K562 (cell line): ENCODE results near the gene FTO. TPM values are rescaled to one million over a fixed set of nuclear protein-coding genes. Genes with fewer than 3 reads are reported as not detected.

Experiments
- ATAC-seq: fragments of 200-7000 bp; cut with Tn5 transposase; 3 replicates; pipeline ENCODE4 v1.9.1; 2020; ENCODE audit warnings: moderate library complexity
- BruUV-seq: library from RNA; stranded (reverse); fragments of 400-500 nt; replicated peaks from 2 replicates; lab custom pipeline; 2021; lab: Mats Ljungman, UMichigan
- CTCF ChIA-PET: fragments of 300-600 bp; formaldehyde crosslinking; extraction: SDS; loops from one replicate; lab custom pipeline; 2021; ENCODE audit warnings: low intra/inter-chr PET ratio; lab: Yijun Ruan, JAX
- POLR2A ChIA-PET: fragments of 300-600, 350-650 bp; sonication (Branson Sonifier 250); formaldehyde crosslinking; extraction: SDS; loops from one replicate; lab custom pipeline; 2021; ENCODE audit warnings: antibody characterized with exemption, inconsistent platforms; lab: Yijun Ruan, JAX
- DNase-seq, 4 experiments: peaks; one replicate each; pipeline versions ENCODE4 v3.0.0 to v3.0.0-alpha.2; 2011 to 2018; ENCODE audit warnings: low spot score in 3 of 4, mixed read lengths in 3 of 4; ENCODE audit errors: extremely low read depth in 1 of 4
- FAIRE-seq: peaks from 2 replicates; lab custom pipeline; 2011; peaks lifted over from hg19 to GRCh38; lab: Jason Lieb, UNC
- H2AFZ ChIP-seq: 2 replicates; pipeline ENCODE4 v1.6.0; 2011; ENCODE audit warnings: low read depth, low read length, control low read depth, inconsistent platforms
- H3K27ac ChIP-seq: fragments of 200-600 bp; 3 replicates; pipeline ENCODE4 v1.8.0; 2011; ENCODE audit warnings: low read depth, mild to moderate bottlenecking, control low read depth, inconsistent platforms, low read length, moderate library complexity, mixed read lengths; ENCODE audit errors: extremely low read depth
- H3K27me3 ChIP-seq, 2 experiments: fragments of 300-600 bp in 1 of 2; 2 replicates in 1 of 2; 3 replicates in 1 of 2; pipeline versions ENCODE4 v1.6.0 to v1.8.0; 2011; ENCODE audit warnings: inconsistent platforms in 2 of 2, low read length in 2 of 2, mild to moderate bottlenecking in 1 of 2, mixed read lengths in 1 of 2, moderate library complexity in 1 of 2; ENCODE audit not compliant: control insufficient read depth in 2 of 2, insufficient read depth in 2 of 2
- H3K36me3 ChIP-seq: fragments of 300-600 bp; 3 replicates; pipeline ENCODE4 v1.8.0; 2011; ENCODE audit warnings: mild to moderate bottlenecking, low read length, inconsistent platforms; ENCODE audit not compliant: control insufficient read depth, insufficient read depth
- H3K4me1 ChIP-seq, 2 experiments: fragments of 200-600 bp in 1 of 2; replicated peaks in 1 of 2; 2 replicates in 1 of 2; 3 replicates in 1 of 2; pipeline versions ENCODE4 v1.5.1 to v1.8.0; 2011; ENCODE audit warnings: inconsistent platforms in 2 of 2, low read length in 2 of 2, mild to moderate bottlenecking in 1 of 2, mixed read lengths in 1 of 2, moderate library complexity in 1 of 2; ENCODE audit not compliant: control insufficient read depth in 2 of 2, insufficient read depth in 2 of 2
- H3K4me2 ChIP-seq: 2 replicates; pipeline ENCODE4 v1.6.1; 2011; ENCODE audit warnings: low read length, control low read depth, inconsistent platforms, mixed read lengths; ENCODE audit not compliant: insufficient read depth
- H3K4me3 ChIP-seq: fragments of 200-600 bp; sonication (generic), shearing (Covaris generic); 2 replicates; pipeline ENCODE4 v1.5.1; 2016; ENCODE audit warnings: control low read depth, inconsistent platforms
- H3K79me2 ChIP-seq: fragments of 200-600 bp; 3 replicates; pipeline ENCODE4 v1.8.0; 2011; ENCODE audit warnings: low read length, inconsistent platforms; ENCODE audit not compliant: control insufficient read depth, insufficient read depth
- H3K9ac ChIP-seq, 2 experiments: 2 replicates each; pipeline versions ENCODE4 v1.6.0 to v1.6.1; 2011; ENCODE audit warnings: low read depth in 2 of 2, low read length in 2 of 2, control low read depth in 1 of 2, inconsistent platforms in 1 of 2, mild to moderate bottlenecking in 1 of 2, mixed read lengths in 1 of 2; ENCODE audit not compliant: insufficient read depth in 1 of 2
- H3K9me1 ChIP-seq: one replicate; pipeline ENCODE4 v1.6.0; 2011; ENCODE audit warnings: inconsistent platforms, mild to moderate bottlenecking, low read length, moderate library complexity; ENCODE audit not compliant: control insufficient read depth, insufficient read depth
- H3K9me3 ChIP-seq: replicated peaks from 2 replicates; pipeline ENCODE4 v1.5.1; 2011; ENCODE audit warnings: low read depth, low read length, inconsistent platforms; ENCODE audit not compliant: control insufficient read depth, insufficient read depth
- H4K20me1 ChIP-seq: replicated peaks from 2 replicates; pipeline ENCODE4 v1.6.1; 2011; ENCODE audit warnings: low read length, inconsistent platforms, mixed read lengths; ENCODE audit not compliant: control insufficient read depth, insufficient read depth
- CEBPG ChIP-seq, 3 experiments: fragments of 200-800 bp in 1 of 3; sonication (Bioruptor generic) in 1 of 3; sonication (generic) in 1 of 3; formaldehyde crosslinking in 1 of 3; IDR thresholded peaks in 2 of 3; conservative IDR thresholded peaks in 1 of 3; 2 replicates each; pipeline versions ENCODE4 v1.6.1 to v1.8.0; 2016 to 2022; ENCODE audit warnings: missing compliant biosample characterization in 2 of 3, missing genetic modification characterization in 2 of 3, mild to moderate bottlenecking in 1 of 3, missing genetic modification reagents in 1 of 3
- FOXJ2 ChIP-seq: fragments of 200-800 bp; sonication (Bioruptor generic); IDR thresholded peaks from 2 replicates; pipeline ENCODE4 v1.6.1; 2016; ENCODE audit warnings: missing genetic modification characterization, missing compliant biosample characterization
- GTF2B ChIP-seq: IDR thresholded peaks from 2 replicates; pipeline ENCODE4 v1.6.1; 2011; ENCODE audit not compliant: insufficient read length; ENCODE audit errors: extremely low read depth
- HES1 ChIP-seq: fragments of 450-650 bp; IDR thresholded peaks from 2 replicates; pipeline ENCODE4 v1.6.1; 2016; ENCODE audit warnings: low read depth, mild to moderate bottlenecking, moderate library complexity
- HMG20B ChIP-seq: fragments of 250-450 bp; sonication (Bioruptor Pico); IDR thresholded peaks from 2 replicates; pipeline ENCODE4 v1.5.0; 2021; ENCODE audit warnings: mild to moderate bottlenecking
- IFI16 ChIP-seq: fragments of 250-450 bp; sonication (Bioruptor Pico); IDR thresholded peaks from 2 replicates; pipeline ENCODE4 v2.1.2; 2022; ENCODE audit warnings: mild to moderate bottlenecking, inconsistent platforms
- MCM2 ChIP-seq: fragments of 450-650 bp; IDR thresholded peaks from 2 replicates; pipeline ENCODE4 v1.6.1; 2017; ENCODE audit warnings: low read depth, mild to moderate bottlenecking
- MEF2A ChIP-seq: IDR thresholded peaks from 2 replicates; pipeline ENCODE4 v1.6.1; 2011; ENCODE audit warnings: low read depth, mild to moderate bottlenecking, low read length, moderate library complexity; ENCODE audit not compliant: control insufficient read depth
- NFIC ChIP-seq: fragments of 450-650 bp; IDR thresholded peaks from 2 replicates; pipeline ENCODE4 v1.6.1; 2017; ENCODE audit warnings: mild to moderate bottlenecking, inconsistent platforms
- POLR2A ChIP-seq: fragments of 450-650 bp; conservative IDR thresholded peaks from 2 replicates; pipeline ENCODE4 v1.6.1; 2016
- ZFP30 ChIP-seq: fragments of 250-450 bp; sonication (Bioruptor Pico); IDR thresholded peaks from 2 replicates; pipeline ENCODE4 v1.8.0; 2022; ENCODE audit warnings: moderate library complexity, mild to moderate bottlenecking, inconsistent platforms, borderline replicate concordance
- ZKSCAN3 ChIP-seq: fragments of 250-450 bp; sonication (Bioruptor Pico); IDR thresholded peaks from 2 replicates; pipeline ENCODE4 v1.4.0; 2020
- ZNF445 ChIP-seq: fragments of 250-450 bp; sonication (Bioruptor Pico); IDR thresholded peaks from 2 replicates; pipeline ENCODE4 v1.4.0; 2020; ENCODE audit warnings: low read depth, mild to moderate bottlenecking, moderate library complexity
- ZNF584 ChIP-seq: fragments of 200-800 bp; sonication (Bioruptor generic); IDR thresholded peaks from 2 replicates; pipeline ENCODE4 v1.6.1; 2016; ENCODE audit warnings: low read depth, mild to moderate bottlenecking, missing genetic modification characterization, missing compliant biosample characterization
- ZNF655 ChIP-seq: fragments of 250-450 bp; sonication (Bioruptor Pico); IDR thresholded peaks from 2 replicates; pipeline ENCODE4 v1.5.0; 2021
- ZNF75A ChIP-seq: fragments of 450-650 bp; formaldehyde crosslinking; IDR thresholded peaks from 2 replicates; pipeline ENCODE4 v1.4.0; 2020; ENCODE audit warnings: mild to moderate bottlenecking
- WGBS: fragments of 100-300 bp; shearing (Covaris generic); methylation state at CpG from one replicate; pipeline ENCODE4 v1.1.6; 2016; ENCODE audit warnings: low coverage, mixed read lengths; ENCODE audit not compliant: insufficient coverage; ENCODE audit errors: missing lambda C conversion rate; 5-methylcytosine and 5-hydroxymethylcytosine counted together
- in situ Hi-C: fragments of 300-500 bp; cut with MboI; formaldehyde crosslinking; loops from 4 replicates; pipeline ENCODE4 v1.15.0; 2018; ENCODE audit warnings: inconsistent platforms, mixed read lengths
- intact Hi-C: fragments of 100-400 bp; cut with micrococcal nuclease; formaldehyde crosslinking; loops from 2 replicates; pipeline ENCODE4 v1.14.2; 2022
- polyA plus RNA-seq, 8 experiments: library from polyadenylated mRNA; depleted of rRNA in 4 of 8; stranded (reverse) in 5 of 8; unstranded in 3 of 8; fragments of >200 nt; fragmentation: Nextera tagmentation in 2 of 8; fragmentation: Illumina TruSeq in 1 of 8; extraction: Ambion mirVana in 2 of 8; extraction: Trizol in 1 of 8; gene quantifications; 2 replicates each; pipeline versions ENCODE4 v1.2.1 to v1.2.3, GENCODE V29; 2011 to 2014; ENCODE audit warnings: inconsistent platforms in 1 of 8, missing spikeins in 1 of 8
- total RNA-seq, 7 experiments: library from RNA; depleted of rRNA in 6 of 7; stranded (reverse); fragments of >200 nt in 6 of 7; fragmentation: Illumina TruSeq in 2 of 7; extraction: Trizol in 2 of 7; gene quantifications; 2 replicates each; pipeline versions ENCODE4 v1.2.1 to v1.2.3, GENCODE V29; 2011 to 2021; ENCODE audit warnings: low replicate concordance in 1 of 7
- TF ChIP-seq, protein P1 (sequence below): fragments of 200-400 bp; formaldehyde crosslinking; IDR thresholded peaks from 2 replicates; pipeline ENCODE4 v1.6.1; 2017; ENCODE audit warnings: mild to moderate bottlenecking, low read depth, low read length, moderate library complexity

The FTO gene
- total and polyA plus RNA-seq, 9 of the 15 experiments (the other 6 are each of a cell fraction or from before 2014, with no cell fraction given), result 11.3 to 27.7 (median 25.5) TPM

DNA sequence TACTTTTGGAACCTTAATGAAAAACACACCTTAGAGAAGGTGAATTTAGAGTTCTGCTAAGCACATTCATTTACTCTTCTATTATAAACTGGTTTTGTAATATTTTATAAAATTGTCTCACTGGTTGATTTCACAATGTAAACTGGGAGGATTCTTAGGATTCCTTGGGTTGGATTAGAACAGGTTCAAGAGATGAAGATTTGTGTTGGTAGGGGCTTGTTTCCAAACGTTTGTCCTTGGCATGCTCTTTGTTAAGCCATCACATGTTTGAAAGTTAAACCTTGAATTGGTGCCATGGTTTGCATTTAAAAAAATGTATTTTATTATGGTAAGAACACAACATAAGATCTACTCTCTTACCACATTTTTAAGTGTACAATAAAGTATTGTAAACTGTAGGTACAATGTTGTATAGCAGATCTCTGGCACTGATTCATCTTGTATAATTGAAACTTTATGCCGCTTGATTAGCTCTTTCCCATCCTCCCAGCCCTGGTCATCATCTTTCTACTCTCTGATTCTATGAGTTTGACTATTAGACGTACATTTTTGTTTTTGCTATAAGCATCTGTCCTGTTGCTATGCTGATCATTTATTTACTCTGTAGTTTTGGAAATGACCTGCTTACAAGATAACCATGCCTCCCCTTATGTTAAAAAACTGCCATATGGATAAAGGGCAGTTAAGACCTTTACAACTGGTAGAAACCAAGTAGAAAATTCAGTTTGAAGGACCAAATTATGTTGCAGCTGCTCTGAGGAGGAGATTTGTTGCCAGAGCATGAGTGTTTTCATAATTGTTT is 9.6 kb downstream of the FTO start:
- H4K20me1 ChIP-seq, result no peaks in the 10 kb centered on the region
- H3K9me1 ChIP-seq, result no peaks in the 10 kb centered on the region
- H3K4me3 ChIP-seq, result no peak overlapping the region
- in situ Hi-C loops (no loop called here), intact Hi-C loops (no loop called here)
- no peaks in the 10 kb centered on the region for H3K9me3 ChIP-seq
- ChIA-PET CTCF (no interaction called here), POLR2A (no interaction called here)
- H3K79me2 ChIP-seq, result no peaks in the 10 kb centered on the region
- H3K9ac ChIP-seq, result no peak overlapping the region
- no peaks in the 10 kb centered on the region for H3K4me1 ChIP-seq
- ATAC-seq, result no peak
- no peaks in the 10 kb centered on the region for H3K27me3 ChIP-seq
- no peaks in the 10 kb centered on the region for H3K36me3 ChIP-seq
- no TSS peak for BruUV-seq
- DNase-seq, result no peak
- WGBS, result 22% methylated on average over 3 of the region's 3 CpGs
- H2AFZ ChIP-seq, result no peak overlapping the region
- FAIRE-seq, result no peak
- no peak overlapping the region for H3K27ac ChIP-seq
- H3K4me2 ChIP-seq, result no peak overlapping the region
- TF ChIP-seq FOXJ2 (tag) (no peak), POLR2A (no peak), GTF2B (no peak), ZNF655 (CRISPR knock-in tag) (no peak), ZNF445 (no peak), ZFP30 (no peak), ZNF75A (CRISPR knock-in tag) (no peak), HES1 (no peak), NFIC (no peak), CEBPG (CRISPR knock-in tag; IDR thresholded peaks at IDR 0.05) (no peak), CEBPG (tag; conservative IDR thresholded peaks at IDR 0.05 in 1 of 2, IDR thresholded peaks at IDR 0.05 in 1 of 2) (no peak), IFI16 (CRISPR knock-in tag) (no peak), ZNF584 (CRISPR knock-in tag) (no peak), MEF2A (no peak), HMG20B (CRISPR knock-in tag) (no peak), ZKSCAN3 (CRISPR knock-in tag) (no peak), MCM2 (no peak)
- TF ChIP-seq, protein P1, sequence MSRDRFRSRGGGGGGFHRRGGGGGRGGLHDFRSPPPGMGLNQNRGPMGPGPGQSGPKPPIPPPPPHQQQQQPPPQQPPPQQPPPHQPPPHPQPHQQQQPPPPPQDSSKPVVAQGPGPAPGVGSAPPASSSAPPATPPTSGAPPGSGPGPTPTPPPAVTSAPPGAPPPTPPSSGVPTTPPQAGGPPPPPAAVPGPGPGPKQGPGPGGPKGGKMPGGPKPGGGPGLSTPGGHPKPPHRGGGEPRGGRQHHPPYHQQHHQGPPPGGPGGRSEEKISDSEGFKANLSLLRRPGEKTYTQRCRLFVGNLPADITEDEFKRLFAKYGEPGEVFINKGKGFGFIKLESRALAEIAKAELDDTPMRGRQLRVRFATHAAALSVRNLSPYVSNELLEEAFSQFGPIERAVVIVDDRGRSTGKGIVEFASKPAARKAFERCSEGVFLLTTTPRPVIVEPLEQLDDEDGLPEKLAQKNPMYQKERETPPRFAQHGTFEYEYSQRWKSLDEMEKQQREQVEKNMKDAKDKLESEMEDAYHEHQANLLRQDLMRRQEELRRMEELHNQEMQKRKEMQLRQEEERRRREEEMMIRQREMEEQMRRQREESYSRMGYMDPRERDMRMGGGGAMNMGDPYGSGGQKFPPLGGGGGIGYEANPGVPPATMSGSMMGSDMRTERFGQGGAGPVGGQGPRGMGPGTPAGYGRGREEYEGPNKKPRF, result no peak
